Kidney (tissue), 14 donors: ENCODE results near the gene ARL9. TPM values are rescaled to one million over a fixed set of nuclear protein-coding genes. Genes with fewer than 3 reads are reported as not detected.

Source experiments
- DNase-seq, 5 donors: peaks; one replicate each; pipeline ENCODE4 v3.0.0-alpha.2; 2013 to 2020
- FAIRE-seq: peaks from 2 replicates; lab custom pipeline; 2012; peaks lifted over from hg19 to GRCh38; lab: Jason Lieb, UNC
- H3K27ac ChIP-seq, 2 donors: one replicate each; pipeline ENCODE4 v1.7.0; 2013; ENCODE audit warnings: low read depth in 2 of 2, low read length in 2 of 2, inconsistent platforms in 1 of 2
- H3K27me3 ChIP-seq: one replicate; pipeline ENCODE4 v1.7.1; 2013; ENCODE audit warnings: low read length, inconsistent platforms; ENCODE audit not compliant: control insufficient read depth, insufficient read depth
- H3K36me3 ChIP-seq, 3 donors: one replicate each; pipeline versions ENCODE4 v1.7.0 to v1.7.1; 2013; ENCODE audit warnings: low read length in 3 of 3, control low read depth in 1 of 3, inconsistent platforms in 1 of 3; ENCODE audit not compliant: insufficient read depth in 3 of 3, control insufficient read depth in 2 of 3
- H3K4me1 ChIP-seq, 3 donors: one replicate each; pipeline versions ENCODE4 v1.7.0 to v1.7.1; 2013; ENCODE audit warnings: low read length in 3 of 3, inconsistent platforms in 1 of 3, low read depth in 1 of 3; ENCODE audit not compliant: control insufficient read depth in 2 of 3, insufficient read depth in 2 of 3
- H3K4me3 ChIP-seq, 3 donors: one replicate each; pipeline versions ENCODE4 v1.7.0 to v1.8.1; 2013; ENCODE audit warnings: low read length in 3 of 3, control low read depth in 1 of 3, inconsistent platforms in 1 of 3
- H3K9ac ChIP-seq, 3 donors: one replicate each; pipeline versions ENCODE4 v1.7.0 to v1.7.1; 2013; ENCODE audit warnings: low read length in 3 of 3, control low read depth in 1 of 3, inconsistent platforms in 1 of 3
- H3K9me3 ChIP-seq, 3 donors: one replicate each; pipeline versions ENCODE4 v1.7.0 to v1.7.1; 2013; ENCODE audit warnings: low read length in 3 of 3, control low read depth in 1 of 3, inconsistent platforms in 1 of 3; ENCODE audit not compliant: control insufficient read depth in 2 of 3, insufficient read depth in 1 of 3
- CTCF ChIP-seq: IDR thresholded peaks from 3 replicates; pipeline ENCODE4 v1.5.1; 2012; ENCODE audit warnings: mild to moderate bottlenecking, moderate library complexity, borderline replicate concordance; ENCODE audit not compliant: insufficient read depth; ENCODE audit errors: extremely low read depth
- intact Hi-C: fragments of 100-400 bp; cut with DNase I; formaldehyde crosslinking; loops from one replicate; pipeline ENCODE4 v1.11.1; 2022
- polyA plus RNA-seq: library from polyadenylated mRNA; stranded (reverse); fragments of 350-450 nt; fragmentation: Illumina TruSeq; extraction: RNeasy Lipid Tissue Mini Kit (QIAGEN cat#74804); gene quantifications from one replicate; pipeline ENCODE4 v1.2.3, GENCODE V29; 2014; ENCODE audit warnings: low read depth, low replicate concordance; ENCODE audit not compliant: insufficient read depth
- total RNA-seq: library from RNA; stranded (reverse); fragmentation: NEBNext Ultra II Directional; extraction: Animal tissue kit (Norgen Biotek cat#: 25700); gene quantifications from one replicate; pipeline ENCODE4 v1.2.1, GENCODE V29; 2021
- donor health status: control.
- donor health status: control.
- donor health status: control.
- donor health status: control.
- donor health status: control.
- donor health status: DM: yes; HTN: yes; CAD: no.
- donor health status: Normal renal cell carcinoma (clear cell type).

ARL9 gene
- total and polyA plus RNA-seq, 2 donors from 2014 or later: 0.19 to 0.26 TPM

DNA sequence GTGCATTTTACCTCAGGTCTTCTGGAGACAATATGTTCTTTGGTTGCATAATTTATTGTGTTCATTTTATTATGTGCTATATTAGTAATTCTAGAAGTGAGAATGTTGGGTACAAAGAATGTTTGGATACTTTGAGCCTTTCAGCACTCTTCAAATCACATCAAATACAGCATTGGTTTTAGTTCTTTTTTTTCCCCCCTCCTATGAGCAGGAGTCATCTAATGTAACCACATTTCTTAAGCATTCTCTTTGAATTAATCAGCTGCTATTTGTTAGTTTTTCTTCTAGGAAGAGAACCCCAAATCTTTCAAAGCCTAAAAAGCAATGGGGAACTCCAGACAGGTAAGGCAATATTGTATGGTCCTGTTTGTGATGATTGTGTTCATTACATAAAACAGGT, 46.7 kb downstream of the ARL9 start:
- no peak for TF ChIP-seq CTCF
- Histone ChIP-seq H3K4me3 (no peak overlapping the region), H3K27me3 (no peaks in the 10 kb centered on the region), H3K9ac (no peak overlapping the region), H3K27ac (no peak overlapping the region), H3K36me3 (no peaks in the 10 kb centered on the region), H3K9me3 (no peaks in the 10 kb centered on the region), H3K4me1 (no peaks in the 10 kb centered on the region)
- intact Hi-C loops: no loop called here
- no peak for DNase-seq
- no peak for FAIRE-seq

DNA sequence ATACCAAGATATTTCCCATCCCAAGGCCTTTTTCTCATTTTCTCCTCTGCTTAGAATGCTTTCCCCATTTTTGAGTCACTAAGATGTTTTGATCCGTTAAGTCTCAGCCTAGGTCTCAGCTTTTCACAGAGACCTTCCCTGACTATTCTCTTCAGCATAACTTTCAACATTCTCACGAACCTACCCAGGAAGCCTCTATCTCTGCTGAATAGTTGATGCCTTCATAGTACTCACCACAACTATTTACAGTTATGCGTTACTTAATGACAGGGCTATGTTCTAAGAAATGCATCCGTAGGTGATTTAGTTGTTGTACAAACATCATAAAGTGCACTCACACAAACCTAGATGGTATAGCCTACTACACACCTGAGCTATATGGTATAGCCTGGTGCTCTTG, 64.5 kb downstream of the ARL9 start:
- intact Hi-C loops: no loop called here
- Histone ChIP-seq H3K27ac (no peak overlapping the region), H3K9ac (no peak overlapping the region), H3K9me3 (no peaks in the 10 kb centered on the region), H3K27me3 (no peaks in the 10 kb centered on the region), H3K4me3 (no peak overlapping the region), H3K36me3 (no peaks in the 10 kb centered on the region), H3K4me1 (no peaks in the 10 kb centered on the region)
- no peak for FAIRE-seq
- TF ChIP-seq CTCF: no peak
- no peak for DNase-seq

Other genes with a start within 250 kb of the ARL9 start
- gene AASDH, start 118.3 kb upstream of the ARL9 start, total RNA-seq: 16.7 TPM
- 6.0 TPM for gene AASDH, start 118.3 kb upstream of the ARL9 start, polyA plus RNA-seq
- 11.2 TPM for gene PPAT, start 70.2 kb upstream of the ARL9 start, total RNA-seq
- 3.6 TPM for gene PPAT, start 70.2 kb upstream of the ARL9 start, polyA plus RNA-seq
- 51.7 TPM for gene PAICS, start 69.5 kb upstream of the ARL9 start, total RNA-seq
- 39.3 TPM for gene PAICS, start 69.5 kb upstream of the ARL9 start, polyA plus RNA-seq
- gene SRP72, start 38.2 kb upstream of the ARL9 start, total RNA-seq: 90.8 TPM
- gene SRP72, start 38.2 kb upstream of the ARL9 start, polyA plus RNA-seq: 23.1 TPM
- 17.6 TPM for gene HOPX, start 175.5 kb downstream of the ARL9 start, total RNA-seq
- 8.9 TPM for gene HOPX, start 175.5 kb downstream of the ARL9 start, polyA plus RNA-seq